Stimulated activated CD8-positive, alpha-beta memory T cell treated with anti-CD3 and anti-CD28 coated beads, Interleukin-12 subunit alpha, Interleukin-12 subunit beta, amount 100 ng/mL, for 4 hours (primary cell): ENCODE data around the gene BBX.

Source experiments
- DNase-seq: peaks from one replicate; pipeline ENCODE4 v3.0.0-alpha.2; 2020; ENCODE audit warnings: low read depth

The BBX gene

DNA sequence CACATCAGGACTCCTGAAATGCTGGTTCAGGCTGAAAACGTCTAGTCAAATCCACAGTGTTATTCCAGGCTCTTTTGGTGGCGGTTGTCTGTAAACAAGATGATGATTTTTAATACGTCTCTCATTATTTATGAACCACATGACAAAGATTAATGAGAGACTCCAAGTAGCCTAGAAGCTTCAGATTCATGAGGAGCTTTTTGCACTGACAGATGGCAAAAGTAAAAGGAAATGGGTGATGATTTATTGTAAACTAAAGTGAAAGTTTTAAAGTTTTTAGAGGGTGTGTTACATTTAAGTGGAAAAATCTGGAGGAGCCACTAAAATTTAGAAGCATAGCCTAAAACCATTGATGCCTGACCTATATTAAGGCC, 77.0 kb downstream of the BBX start:
- no peak for DNase-seq

DNA sequence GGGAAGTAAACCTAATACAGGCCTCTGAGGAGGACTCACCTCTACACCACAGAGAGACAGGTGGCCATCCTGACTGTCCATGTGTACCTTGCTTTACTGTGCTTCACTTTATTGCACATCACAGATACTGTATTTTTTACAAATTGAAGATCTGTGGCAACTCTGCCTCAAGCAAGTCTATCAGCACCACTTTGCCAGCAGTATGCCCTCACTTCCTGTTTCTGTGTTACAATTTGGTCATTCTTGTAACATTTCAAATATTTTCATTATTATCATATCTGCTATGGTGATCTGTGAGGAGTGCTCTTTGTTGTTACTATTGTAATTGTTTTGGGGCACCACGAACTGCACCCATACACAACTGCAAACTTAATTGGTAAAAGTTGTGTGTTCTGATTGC, 78.0 kb downstream of the BBX start:
- DNase-seq = no peak

DNA sequence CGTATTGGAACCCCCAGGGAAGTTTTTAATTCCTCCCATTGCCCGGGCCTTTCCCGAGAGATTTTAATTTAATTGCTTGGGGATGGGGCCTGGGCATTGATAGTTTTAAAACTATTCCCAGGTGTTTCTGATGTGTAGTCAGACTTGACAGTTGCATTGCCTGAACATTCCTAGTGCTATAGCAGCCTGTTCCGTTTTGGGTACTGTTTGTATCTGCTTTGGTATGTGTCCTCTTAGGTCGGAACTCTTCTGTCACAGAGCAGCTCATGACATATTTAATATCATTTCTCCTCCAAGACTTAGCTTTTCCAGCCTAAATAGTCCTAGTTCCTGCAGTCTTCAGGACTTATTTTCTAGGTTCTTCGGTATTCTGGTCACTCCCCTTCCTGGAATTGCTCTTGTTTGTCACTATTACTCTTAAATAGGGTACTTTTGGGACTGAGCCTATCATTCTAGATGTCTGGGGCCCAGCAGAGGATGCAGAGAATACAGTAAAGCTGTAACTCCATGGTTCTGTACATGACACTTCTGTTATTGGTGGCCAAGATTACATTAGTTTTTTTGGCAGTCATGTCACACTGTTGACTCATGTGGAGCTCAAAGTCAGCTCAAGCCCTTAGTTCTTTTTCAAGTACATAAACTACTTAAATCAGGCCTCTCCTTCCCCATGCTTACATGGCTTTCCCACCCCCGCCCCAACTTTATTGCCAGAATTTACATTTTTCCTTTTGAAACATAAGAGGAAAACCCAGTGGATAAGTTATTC, 81.5 kb downstream of the BBX start:
- DNase-seq = no peak

DNA sequence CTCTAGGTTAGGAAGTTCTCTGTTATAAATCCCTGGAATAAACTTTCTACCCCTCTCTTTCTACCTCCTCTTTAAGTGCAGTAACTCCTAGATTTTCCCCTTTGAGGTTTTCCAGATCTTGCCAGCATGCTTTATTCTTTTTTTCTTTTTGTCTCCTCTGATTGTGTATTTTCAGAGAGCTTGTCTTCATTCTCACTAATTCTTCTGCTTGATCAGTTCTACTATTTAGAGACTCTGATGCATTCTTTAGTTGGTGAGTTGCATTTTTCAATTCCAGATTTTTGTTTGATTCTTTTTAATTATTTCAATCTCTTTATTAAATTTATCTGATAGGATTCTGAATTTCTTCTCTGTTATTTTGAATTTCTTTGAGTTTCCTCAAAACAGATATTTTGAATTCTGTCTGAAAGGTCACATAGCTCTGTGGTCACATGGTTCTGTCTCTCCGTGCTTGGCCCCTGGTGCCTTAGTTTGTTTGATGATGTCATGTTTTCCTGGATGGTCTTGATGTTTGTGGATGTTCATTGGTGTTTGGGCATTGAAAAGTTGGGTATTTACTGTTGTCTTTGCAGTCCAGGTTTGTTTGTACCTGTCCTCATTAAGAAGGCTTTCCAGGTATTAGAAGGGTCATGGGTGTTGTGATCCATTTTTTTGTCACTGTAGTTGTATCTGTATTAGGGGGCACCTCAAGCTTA, 89.2 kb downstream of the BBX start:
- no peak for DNase-seq

DNA sequence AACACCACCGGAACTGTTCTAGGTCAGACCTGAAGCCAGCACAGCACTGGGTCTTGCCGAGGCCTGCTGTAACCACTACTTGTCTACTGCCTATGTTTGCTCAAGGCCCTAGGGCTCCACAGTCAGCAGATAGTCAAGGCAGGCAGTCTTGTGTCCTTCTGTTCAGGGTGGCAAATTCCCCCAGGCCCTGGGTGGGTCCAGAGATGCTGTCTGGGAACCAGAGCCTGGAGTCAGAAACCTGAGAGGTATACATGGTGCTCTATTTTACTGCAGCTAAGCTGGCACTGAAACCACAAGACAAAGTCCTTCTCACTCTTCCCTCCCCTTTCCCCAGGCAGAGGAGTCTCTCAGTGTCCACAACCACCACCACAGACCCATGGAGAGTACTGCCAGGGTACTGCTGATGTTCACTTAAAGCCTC, 89.9 kb downstream of the BBX start:
- no peak for DNase-seq

DNA sequence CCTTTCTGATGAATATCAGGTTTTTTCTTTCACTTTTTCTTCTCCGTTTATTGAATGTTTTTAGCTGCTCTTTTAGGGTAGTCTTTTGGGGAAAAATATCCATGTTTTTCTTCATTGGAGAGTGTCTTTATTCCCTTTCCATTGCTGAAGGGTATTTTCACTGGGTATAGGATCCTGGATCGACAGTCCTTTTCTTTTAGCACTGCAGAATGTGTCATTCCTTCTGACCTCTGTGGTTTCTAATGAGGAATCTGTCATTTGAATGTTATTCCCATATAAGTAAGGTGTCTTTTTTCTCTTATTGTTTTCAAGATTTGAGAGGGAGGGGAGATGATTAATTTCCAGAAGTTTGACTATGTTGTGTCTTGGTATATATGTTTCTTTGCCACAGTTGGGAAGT, 96.8 kb downstream of the BBX start:
- DNase-seq = no peak

DNA sequence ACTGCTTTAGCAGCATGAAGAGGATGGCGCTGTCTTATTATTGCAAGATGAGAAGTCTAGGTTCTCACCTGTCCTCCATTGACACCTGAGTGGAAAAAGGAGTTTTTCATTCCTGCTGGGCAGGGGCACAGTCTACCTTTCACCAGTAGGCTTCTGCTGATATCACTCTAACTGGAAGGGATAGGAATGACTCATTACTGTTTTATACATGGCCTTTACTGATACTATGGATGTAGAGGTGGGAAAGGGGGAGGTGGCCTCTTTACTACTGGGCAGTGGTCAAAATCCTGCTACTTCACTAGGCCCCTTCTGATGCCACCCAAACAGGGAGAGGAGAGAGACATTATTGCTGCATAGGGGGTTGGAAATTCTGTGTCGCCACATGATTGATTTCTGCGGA, 97.8 kb downstream of the BBX start:
- DNase-seq = no peak

DNA sequence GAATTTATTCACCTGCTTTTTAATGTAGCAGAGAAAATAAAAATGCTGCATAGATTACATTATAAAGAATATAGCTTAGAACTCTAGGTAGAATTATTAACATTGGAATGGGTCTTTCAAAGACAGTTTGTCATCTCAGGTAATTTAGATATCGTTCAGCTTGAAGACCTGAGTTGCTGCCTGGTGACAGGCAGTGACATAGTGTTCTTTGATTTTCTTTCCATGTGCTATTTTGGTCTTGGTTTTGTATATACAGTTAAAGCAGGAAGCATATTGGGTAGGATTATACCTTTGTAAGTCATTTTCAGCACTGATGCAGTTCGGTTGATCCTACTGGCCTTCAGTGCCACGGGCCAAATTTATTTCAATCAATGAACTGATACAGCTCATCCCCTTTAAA, 98.7 kb downstream of the BBX start:
- DNase-seq = no peak

DNA sequence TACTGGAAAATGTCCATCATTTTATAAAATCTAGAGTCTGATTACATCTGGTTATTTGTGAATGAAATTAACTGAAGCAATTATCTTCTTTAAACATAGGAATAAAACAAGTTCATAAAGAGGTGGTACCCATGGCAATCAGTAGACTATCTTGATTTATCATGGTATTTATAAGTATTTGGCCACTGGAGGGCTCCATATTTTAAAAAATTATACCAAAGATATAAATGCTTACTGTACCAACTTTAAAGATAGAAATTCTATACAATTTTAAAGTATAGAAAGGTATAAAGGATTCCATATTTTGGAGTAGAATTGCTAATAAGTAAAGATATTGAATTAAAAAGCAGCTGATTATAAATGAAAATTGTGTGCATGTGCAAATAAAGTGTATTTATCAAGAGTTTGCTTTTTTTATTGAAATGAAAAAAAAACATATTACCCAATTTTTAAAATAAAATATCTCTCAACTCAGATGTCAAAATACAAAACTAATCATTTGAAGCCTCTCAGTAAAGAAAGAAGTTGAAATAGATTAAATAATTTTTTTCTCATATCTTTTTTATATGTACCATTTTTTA, 105.3 kb downstream of the BBX start:
- DNase-seq = no peak

DNA sequence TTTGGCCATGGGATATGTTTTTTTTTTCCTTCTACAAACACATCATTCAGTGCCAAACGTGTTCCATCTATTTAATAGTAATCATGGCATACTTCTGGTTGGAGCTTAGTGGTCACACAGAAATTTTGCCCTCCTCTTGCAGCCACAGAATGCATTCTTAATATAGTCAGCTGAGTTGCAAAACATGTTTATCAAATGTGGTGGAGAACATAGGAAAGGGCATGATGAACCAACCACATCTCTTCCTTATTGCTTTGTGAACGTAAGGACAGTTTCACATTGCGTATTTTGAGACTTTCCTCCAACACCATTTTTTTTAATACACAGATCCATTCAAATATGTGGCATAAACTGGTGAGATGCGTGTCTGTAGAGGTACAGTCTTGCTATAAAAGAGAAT, 106.8 kb downstream of the BBX start:
- no peak for DNase-seq

DNA sequence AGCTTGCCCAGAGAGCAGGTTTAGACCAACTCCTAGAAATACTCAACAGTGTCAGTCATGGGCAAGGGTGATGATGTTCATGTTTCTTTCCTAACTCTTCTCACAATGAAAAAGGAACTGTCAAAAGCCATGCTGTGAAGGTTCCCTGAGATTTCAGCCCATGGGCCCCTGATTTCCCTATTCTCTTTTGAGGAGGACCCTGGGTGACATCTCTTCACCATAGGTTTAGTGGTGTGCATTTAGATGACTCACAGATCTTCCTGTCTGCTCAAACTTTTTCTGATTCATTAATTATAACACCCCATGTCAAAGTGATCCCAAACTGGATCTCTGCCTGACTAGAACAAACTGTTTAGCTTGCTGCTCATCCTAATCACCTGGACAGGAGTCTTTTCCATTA, 108.0 kb downstream of the BBX start:
- DNase-seq = no peak

DNA sequence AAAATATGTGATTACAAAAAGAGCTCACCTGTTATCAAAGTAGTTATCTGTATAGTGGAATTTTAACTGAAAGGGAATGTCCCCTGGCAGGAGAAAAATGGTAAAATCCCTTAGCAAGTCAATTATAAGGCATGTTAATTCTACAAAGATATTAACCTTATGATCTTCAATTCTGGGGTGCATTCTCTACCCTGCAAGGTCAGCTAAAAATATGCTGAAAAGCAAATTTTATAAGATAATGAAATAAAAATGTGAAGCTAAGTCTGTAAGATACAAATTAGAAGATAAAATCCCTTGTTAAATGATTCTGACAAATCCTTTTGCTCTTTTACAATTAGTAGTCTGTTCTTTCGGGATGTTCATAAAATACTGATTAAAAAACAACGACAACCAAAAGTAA, 109.8 kb downstream of the BBX start:
- no peak for DNase-seq

DNA sequence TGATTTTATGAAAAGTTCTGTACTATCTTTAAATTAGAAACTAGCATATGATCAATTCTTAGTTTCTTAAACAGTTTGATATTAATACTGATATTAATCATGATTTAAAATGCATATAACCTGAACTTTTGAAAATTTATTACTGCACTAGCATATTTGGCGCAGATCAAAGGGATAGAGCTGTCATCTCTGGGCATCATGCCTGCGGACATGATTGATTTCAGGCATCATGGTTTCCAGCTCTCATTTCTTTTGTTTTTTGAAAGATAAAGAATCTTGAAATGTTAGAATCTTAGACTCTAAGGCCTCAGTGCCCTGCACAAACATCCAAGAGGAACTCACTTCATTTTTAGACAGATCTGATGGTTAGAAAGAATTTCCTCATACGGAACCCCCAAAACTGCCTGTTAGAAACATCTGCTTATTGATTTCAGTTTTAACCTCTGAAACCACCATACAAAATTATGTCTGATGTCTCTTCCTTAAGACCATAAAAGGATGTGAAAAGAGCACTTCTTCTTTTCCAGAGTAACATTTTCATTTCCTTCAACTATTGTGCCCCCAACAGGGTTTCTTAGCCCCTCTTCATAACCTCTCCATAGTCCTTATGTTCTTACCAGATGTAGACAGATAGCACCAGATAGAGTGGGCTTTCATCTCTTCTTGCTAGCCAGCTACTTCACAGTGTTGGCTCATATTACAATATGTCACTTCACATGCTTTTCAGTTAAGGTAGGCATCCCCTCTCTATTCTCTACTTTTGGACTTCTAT, 110.8 kb downstream of the BBX start:
- DNase-seq = no peak

DNA sequence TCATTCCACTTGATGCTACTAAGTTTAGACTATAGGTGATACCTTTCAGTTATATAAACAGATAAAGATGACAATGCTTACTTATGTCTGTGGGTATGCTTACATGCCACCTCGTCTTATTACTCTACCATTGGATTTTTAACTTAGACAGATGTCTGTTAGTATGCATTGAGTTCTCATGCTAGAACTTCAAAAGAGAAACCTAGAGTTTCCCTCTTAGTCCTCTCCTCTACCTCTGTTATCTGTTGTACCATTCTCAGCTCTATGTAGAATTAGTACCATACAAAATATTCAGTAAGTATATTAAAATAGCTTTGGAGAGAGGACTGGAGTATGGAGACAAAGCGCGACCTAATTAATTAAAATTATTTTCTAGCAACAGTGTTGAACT, 111.3 kb downstream of the BBX start:
- DNase-seq = no peak

DNA sequence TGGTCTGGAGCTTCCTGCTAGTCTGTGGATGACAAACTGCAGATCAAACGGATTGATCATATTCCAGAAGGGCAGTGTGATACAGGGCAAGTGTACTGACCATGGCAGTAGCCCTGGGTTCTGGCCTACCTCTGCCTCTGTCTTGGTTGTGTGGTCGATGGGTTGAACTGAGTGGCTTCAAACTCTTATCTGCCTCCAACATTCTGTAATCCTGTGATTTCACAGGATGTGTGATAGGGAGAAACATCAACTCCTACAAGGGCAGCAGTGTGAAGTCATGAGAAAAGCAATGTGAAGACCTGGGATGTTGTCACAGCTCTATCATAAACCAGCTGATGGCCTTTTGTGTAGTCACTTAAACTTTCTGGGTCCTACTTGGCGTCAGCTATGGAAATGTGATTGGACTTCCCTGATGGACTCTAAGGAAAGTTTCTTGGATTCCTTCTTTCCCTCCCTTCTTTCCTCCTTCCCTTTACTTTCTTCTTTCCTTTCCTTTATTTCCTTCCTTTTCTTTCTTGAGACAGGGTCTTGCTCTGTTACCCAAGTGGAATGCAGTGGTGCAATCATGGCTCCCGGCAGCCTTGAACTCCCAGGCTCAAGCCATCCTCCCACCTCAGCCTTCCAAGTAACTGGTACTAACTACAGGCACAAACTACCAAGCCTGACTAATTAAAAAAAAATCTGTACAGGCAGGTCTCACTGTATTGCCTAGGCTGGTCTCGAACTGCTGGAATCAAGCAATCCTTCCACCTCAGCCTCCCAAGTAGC, 114.8 kb downstream of the BBX start:
- no peak for DNase-seq

DNA sequence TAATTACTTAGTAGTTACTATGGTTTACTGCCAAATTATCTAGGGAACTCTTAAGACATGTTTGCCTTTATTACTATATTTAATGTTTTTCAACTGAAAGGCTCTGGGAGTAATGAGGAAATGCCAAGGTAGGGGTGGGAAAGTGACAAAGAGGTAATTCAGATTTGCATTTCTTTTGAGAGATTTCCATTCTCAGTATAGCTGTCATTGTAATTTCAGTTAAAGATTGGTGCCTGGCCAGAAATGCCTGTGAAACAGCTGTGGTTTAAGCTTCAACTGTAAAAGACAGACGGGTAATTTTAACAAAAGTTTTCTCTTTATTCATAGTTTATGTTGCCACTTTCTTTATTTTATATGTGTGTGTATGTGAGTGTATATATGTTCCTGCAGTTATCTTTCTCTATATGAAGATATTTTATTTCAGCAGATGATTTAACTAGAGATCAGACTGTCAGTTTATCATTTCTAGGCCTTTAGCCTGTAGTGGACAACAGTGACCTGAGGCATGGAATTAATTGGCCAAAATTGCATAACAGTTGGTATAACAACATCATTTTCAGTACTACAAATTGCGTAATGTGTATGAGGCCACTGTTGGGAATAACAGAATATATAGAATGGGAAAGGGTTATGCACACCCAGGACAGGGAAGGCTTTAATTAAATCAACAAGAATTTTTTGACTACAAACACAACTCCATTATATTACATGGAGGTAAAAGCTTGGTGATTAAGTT, 119.0 kb downstream of the BBX start:
- DNase-seq = no peak

DNA sequence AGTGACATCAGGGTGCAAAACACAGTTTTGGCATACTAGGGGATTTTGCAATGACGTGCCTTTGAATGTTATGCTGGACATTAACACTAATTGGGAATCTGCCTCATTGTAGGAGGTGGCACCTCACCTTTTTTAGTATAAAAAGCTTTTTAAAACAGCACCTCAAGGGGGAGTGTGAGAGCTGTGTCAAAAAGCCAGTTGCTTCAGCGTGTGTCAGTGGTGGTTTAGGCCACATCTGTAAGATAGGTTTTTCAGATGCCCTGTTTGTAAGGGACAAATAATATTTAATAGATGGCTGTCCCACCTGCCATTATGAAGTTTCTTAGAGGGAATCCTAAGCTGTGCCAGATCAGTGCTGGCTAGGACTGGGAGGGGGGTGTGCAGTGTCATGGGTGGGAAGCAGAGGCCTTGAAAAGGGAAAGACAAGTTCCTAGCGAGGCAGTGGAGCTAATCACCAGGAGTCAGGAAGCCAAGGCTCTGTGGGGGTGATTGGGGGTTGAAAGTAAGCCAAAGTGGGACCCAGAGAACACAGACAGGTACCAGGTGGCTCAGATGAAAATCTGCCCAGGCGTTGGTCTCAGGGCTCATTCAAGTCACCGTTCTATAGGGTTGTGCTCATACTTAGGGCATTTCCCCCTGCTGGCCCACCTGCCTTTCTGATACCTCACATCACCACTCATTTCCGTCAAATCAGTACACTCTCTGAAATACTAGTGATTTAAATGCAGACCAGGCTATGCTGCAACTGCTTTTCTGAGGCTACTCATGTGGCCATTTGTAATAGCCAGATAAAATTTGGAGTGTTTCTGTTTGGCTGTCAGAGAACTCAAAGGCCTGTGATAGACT, 120.5 kb downstream of the BBX start:
- DNase-seq = no peak

DNA sequence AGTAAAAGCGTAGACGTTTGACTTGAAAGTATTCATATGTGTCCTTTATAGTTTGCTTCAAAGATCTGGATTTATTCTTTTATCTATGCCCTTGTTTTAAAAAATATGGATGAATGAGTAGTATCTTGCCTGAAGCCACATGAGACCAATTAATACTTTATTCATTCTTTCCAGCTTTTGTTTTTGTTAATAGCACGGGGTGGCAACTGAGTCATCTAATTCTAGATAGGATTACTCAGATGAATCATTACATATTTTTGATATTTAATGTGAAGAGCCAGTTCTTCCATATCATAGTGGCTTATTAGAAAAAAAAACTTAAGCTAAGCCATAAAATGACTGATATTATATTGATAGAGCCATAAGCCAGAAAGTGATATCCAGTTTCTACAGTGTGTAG, 121.9 kb downstream of the BBX start:
- no peak for DNase-seq

DNA sequence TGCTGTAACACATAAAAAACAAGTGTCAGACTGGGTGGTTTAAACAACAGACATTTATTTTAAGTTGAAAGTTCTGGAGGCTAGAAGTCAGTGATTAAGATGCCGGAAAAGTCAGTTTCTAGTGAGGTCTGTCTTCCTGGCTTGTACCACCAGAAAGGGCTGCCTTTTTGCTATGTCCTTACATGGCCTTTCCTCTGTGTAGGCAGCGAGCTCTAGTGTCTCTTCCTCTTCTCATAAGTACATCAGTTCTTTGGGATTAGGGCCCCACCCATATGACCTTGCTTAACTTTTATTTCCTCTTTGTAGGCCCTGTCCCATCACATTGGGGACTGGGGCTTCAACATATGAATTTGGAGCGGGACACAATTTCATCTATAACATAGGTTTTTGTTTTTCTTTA, 128.0 kb downstream of the BBX start:
- no peak for DNase-seq

DNA sequence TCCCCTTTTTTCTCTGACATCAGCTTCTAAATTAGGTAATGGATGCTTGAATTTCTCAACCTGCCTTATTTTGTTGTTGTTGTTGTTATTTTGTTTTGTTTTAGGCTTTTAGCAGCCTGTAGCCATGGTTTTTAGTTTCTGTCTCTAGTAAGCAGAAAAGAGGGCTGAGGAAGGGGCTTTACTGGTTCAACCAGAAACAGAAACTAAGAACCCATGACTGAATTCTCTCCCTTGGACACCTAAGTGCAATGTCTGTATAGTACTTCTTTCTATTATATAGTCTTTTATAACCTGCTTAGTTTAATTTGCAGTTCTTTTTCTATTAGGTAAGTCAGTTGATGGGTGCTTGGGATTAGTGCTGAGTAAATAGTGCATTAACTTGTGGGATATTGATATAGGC, 129.0 kb downstream of the BBX start:
- no peak for DNase-seq
